Prostate gland (tissue), 2 donors: Measurements from ENCODE around the gene NXPH4.

Experiments used
- POLR2A ChIP-seq: fragments of 450-650 bp; IDR thresholded peaks from one replicate; pipeline ENCODE4 v1.6.1; 2016; ENCODE audit warnings: antibody characterized with exemption, mild to moderate bottlenecking
- TF ChIP-seq, protein P1 (sequence below), 4 experiments: fragments of 200-600 bp in 2 of 4; fragments of 450-650 bp in 2 of 4; sonication (generic) in 2 of 4; IDR thresholded peaks; 1 replicate in 3 of 4; 2 replicates in 1 of 4; pipeline ENCODE4 v1.5.1; 2016 to 2019; ENCODE audit warnings: antibody characterized with exemption in 4 of 4, mild to moderate bottlenecking in 2 of 4, moderate library complexity in 2 of 4

DNA sequence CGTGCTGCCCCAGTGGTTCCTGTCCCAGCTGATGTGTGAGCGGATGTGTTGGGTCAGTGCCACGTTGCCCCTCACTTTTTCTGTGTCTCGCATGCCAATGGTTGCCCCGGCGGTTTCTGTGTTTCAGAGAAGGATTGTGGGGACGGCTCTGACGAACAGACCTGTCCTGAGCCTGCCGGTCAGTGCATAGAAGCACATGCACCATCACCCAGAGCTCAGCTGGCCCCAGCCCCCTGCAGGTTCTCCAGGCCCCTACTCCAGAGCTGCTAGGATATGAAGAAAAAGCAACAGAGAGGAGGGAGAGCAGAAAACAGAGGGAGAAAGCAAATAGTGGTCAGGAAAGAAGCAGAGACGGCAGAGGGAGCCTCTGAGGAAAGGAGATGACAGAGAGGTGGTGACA is 48.5 kb upstream of the NXPH4 start:
- TF ChIP-seq, protein P1, sequence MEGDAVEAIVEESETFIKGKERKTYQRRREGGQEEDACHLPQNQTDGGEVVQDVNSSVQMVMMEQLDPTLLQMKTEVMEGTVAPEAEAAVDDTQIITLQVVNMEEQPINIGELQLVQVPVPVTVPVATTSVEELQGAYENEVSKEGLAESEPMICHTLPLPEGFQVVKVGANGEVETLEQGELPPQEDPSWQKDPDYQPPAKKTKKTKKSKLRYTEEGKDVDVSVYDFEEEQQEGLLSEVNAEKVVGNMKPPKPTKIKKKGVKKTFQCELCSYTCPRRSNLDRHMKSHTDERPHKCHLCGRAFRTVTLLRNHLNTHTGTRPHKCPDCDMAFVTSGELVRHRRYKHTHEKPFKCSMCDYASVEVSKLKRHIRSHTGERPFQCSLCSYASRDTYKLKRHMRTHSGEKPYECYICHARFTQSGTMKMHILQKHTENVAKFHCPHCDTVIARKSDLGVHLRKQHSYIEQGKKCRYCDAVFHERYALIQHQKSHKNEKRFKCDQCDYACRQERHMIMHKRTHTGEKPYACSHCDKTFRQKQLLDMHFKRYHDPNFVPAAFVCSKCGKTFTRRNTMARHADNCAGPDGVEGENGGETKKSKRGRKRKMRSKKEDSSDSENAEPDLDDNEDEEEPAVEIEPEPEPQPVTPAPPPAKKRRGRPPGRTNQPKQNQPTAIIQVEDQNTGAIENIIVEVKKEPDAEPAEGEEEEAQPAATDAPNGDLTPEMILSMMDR (IDR thresholded peaks at IDR 0.05), result no peak
- TF ChIP-seq POLR2A, result no peak
